Inflammatory macrophage treated with lipopolysaccharide for 1 hour (primary cell): ENCODE data around the gene C2orf76.

ENCODE experiments used
- DNase-seq, 2 donors: peaks; one replicate each; pipeline ENCODE4 v3.0.0-alpha.2; 2020 to 2022

The C2orf76 gene

GRCh38 chr2:119337749-119338148 lies 28.9 kb downstream of the C2orf76 start:
- no peak for DNase-seq

DNA sequence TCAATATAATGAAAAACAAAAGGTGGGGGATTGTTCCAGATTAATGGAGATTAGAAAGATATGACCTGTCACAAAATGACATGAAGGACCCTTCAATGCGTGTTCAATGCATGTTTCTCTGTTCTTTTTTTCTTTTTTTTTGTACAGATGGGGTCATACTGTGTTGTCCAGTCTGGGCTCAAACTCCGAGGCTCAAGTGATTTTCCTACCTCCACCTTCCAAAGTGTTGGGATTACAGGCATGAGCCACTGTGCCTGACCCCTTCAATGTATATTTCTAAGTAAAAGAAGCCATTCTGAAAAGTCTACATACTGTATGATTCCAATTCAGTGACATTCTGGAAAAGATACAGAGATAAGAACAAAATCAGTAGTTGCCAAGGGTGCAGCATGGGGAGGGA lies 32.8 kb downstream of the C2orf76 start:
- no peak for DNase-seq

GRCh38 chr2:119333360-119333759 lies 33.3 kb downstream of the C2orf76 start:
- DNase-seq = no peak

GRCh38 chr2:119332953-119333352 lies 33.7 kb downstream of the C2orf76 start:
- DNase-seq = no peak

DNA sequence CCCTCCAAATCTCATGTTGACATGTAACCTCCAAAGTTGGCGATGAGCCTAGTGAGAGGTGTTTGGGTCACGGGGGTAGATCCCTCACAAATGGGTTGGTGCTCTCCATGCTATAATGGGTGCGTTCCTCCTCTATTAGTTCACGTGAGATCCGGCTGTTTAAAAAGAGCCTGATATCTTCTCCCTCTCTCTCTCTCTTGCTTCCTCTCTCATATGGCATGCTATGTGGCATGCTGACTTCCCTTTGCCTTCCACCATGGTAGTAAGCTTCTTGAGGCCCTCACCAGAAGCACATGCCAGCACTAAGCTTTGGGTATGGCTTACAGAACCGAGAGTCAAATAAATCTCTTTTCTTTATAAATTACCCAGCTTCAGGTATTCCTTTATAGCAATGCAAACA lies 39.2 kb downstream of the C2orf76 start:
- no peak for DNase-seq

GRCh38 chr2:119326938-119327337 lies 39.7 kb downstream of the C2orf76 start:
- peak; percentile 55 to 67 for DNase-seq

DNA sequence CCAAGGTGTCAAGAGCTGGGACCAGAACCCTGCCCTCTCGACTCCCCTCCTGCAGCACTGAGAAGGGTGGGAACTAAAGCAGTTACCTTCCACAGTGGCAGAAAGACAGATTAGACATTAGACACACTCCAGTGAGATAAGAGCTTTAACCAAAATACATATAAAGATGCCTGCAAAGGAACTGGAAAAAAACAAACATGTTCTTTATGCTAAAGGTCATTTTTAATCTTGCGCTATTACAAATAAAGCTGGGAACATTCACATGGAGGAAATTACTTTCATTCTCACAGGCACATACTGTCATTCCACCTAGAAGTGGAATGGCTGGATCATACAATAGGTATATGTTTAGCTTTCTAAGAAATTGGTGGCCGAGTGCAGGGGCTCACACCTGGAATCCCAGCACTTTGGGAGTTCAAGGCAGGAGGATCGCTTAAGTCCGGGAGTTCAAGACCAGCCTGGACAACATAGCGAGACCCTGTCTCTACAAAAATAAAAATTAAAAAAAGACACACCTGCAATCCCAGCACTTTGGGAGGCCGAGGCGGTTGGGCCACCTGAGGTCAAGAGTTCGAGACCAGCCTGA lies 41.9 kb downstream of the C2orf76 start:
- DNase-seq = no peak

- DNase-seq = no peak
Measured at GRCh38 chr2:119323459-119323858, 43.2 kb downstream of the C2orf76 start.

GRCh38 chr2:119319593-119319992 lies 47.0 kb downstream of the C2orf76 start:
- no peak for DNase-seq

GRCh38 chr2:119317554-119317953 lies 49.1 kb downstream of the C2orf76 start:
- no peak for DNase-seq

GRCh38 chr2:119316066-119316465 lies 50.6 kb downstream of the C2orf76 start:
- no peak for DNase-seq

- no peak for DNase-seq
Measured at GRCh38 chr2:119315241-119315925, 51.3 kb downstream of the C2orf76 start.

GRCh38 chr2:119311831-119312230 lies 54.8 kb downstream of the C2orf76 start:
- no peak for DNase-seq

DNA sequence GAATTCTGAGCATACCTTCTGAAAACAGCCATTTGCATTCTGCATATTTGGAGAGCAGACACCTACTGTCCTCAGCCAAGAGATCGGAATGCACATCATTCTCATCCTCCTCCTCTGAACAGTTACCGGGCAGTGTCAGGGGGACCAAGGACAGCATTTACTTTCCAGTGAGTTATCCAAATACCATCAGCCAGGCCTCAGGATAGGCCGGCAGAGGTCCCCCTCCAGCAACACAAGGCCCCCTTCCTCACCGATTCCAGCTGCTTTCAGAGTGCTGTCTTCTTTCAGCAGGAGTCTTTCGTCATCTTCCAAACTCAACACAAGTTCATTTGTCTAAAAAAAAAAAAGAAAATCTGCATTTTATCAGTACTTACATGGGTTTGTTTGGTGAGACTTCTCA lies 55.3 kb downstream of the C2orf76 start:
- no peak for DNase-seq

- no peak for DNase-seq
Measured at GRCh38 chr2:119308793-119309330, 57.8 kb downstream of the C2orf76 start.

DNA sequence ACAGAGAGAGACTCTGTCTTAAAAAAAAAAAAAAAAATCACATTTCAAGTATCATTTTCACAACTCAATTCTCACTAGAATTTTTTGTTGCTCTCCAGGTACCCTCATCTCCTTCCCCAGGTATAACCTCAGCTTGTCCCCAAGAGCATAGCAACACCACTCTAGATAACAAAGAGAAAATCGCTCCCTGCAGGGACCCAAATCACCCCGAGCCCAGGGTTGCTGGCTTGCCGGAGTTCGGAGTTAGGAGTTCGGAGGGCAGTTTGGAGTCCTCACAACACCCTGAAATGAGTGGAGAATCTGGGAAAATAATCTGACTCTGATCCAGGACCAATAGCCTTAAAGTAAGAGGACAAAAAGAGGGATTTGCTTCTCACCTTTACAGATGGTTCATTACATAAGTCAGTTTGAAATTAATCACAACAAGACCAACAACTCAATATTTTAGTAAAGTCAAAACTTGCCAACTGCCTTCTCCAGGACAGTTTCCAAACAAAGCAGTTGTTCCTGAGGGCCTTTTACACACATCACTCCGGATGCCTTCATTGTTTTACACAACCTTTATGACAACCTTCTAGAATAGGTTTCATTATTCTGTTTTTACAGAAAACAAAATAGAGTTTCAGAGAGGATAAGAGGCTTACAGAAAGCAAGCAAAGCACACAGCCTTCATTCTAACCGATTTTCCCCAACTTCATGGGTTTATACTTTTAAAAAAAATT lies 59.1 kb downstream of the C2orf76 start:
- no peak for DNase-seq

DNA sequence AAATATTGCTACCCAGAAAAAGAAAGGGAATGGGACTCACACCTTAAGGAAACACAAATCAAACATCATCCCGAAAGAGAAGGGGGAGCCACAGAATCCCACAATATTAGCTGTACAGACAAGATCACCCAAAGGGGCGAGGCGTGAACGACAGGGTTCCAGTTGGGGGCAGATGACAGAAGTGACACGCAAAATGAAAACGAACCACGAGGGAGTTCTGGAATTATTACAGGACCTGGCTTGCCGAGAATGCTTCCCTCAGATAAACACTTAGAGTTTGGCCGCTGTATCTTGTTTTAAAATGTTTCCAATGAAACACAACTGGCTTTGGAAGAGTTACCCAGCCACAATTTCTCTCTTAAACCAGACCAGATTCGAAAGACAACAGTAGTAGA lies 60.4 kb downstream of the C2orf76 start:
- DNase-seq = no peak

- peak in 1 of 2 donors; percentile 55 for DNase-seq
Measured at GRCh38 chr2:119305497-119306195, 61.0 kb downstream of the C2orf76 start.

- no peak for DNase-seq
Measured at GRCh38 chr2:119304847-119305246, 61.8 kb downstream of the C2orf76 start.

- DNase-seq = no peak
Measured at GRCh38 chr2:119301413-119301812, 65.2 kb downstream of the C2orf76 start.

DNA sequence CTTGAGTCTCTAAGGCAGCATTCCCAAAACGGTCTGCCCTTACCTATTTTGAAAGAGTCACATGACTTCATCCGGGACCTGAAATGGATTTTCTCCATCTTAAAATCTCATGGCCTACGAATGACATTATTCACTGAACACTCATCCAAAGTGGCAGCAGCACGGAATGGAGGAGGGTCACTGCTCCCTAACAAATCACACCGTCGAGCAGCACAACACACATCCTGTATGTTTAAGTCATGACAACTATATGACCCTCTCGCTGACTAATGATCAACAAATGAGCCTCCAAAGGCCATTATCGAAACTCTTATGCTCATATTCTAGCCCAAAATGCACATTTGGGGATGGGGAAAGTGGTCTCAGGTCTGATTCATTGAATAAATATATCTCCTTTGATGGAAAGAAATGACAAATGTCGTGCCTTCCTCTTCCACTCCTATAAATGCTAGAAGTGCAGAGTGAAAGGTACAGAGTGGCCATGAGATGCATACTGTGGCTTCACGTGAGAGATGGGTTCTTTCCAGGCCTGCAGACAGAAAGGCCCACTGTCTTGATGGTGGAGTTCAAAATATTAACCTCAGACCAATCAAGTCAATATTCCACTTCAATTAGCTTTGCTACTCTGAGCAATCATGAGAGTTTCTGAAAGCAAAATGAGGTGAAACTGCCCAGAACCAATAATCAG lies 70.8 kb downstream of the C2orf76 start:
- no peak for DNase-seq

GRCh38 chr2:119294671-119295070 lies 72.0 kb downstream of the C2orf76 start:
- no peak for DNase-seq

- no peak for DNase-seq
Measured at GRCh38 chr2:119293900-119294299, 72.7 kb downstream of the C2orf76 start.
